HCT116 (cell line): ENCODE results near the gene CCBE1. TPM values are rescaled to one million over a fixed set of nuclear protein-coding genes. Genes with fewer than 3 reads are reported as not detected.

Experiments used
- ATAC-seq: fragments of 200-7000 bp; cut with Tn5 transposase; 2 replicates; pipeline ENCODE4 v1.9.1; 2020; ENCODE audit warnings: mild to moderate bottlenecking, moderate library complexity
- BruUV-seq: library from RNA; stranded (reverse); fragments of 400-500 nt; replicated peaks from 2 replicates; lab custom pipeline; 2021; lab: Mats Ljungman, UMichigan
- CTCF ChIA-PET: fragments of 300-600 bp; sonication (Branson Sonifier 250); formaldehyde crosslinking; loops from one replicate; lab custom pipeline; 2021; ENCODE audit warnings: antibody characterized with exemption; lab: Charles Lee
- POLR2A ChIA-PET: fragments of 300-600, 350-600 bp; sonication (Branson Sonifier 250); formaldehyde crosslinking; loops from one replicate; lab custom pipeline; 2021; ENCODE audit warnings: antibody characterized with exemption; lab: Charles Lee
- RAD21 ChIA-PET, 2 experiments: fragments of 300-600 bp; sonication (Branson Sonifier 250); formaldehyde crosslinking; loops; one replicate each; lab custom pipeline; 2023; ENCODE audit warnings: low total read pairs in 2 of 2; ENCODE audit not compliant: uncharacterized antibody in 2 of 2, unreplicated experiment in 2 of 2, low non-redundant PET in 1 of 2; lab: Charles Lee
- DNase-seq: peaks from one replicate; pipeline ENCODE4 v3.0.0-alpha.2; 2010; ENCODE audit warnings: low read depth, low spot score
- H2AFZ ChIP-seq: fragments of 200-600 bp; shearing (Covaris generic), sonication (generic); 2 replicates; pipeline ENCODE4 v1.6.1; 2017; ENCODE audit warnings: low read depth, mixed run types, mixed read lengths, antibody characterized with exemption, low read length; ENCODE audit not compliant: poor library complexity, severe bottlenecking
- H3K27ac ChIP-seq: 2 replicates; pipeline ENCODE4 v1.5.1; 2012; ENCODE audit warnings: low read depth, low read length
- H3K27me3 ChIP-seq: fragments of 200-600 bp; sonication (generic); 2 replicates; pipeline ENCODE4 v1.6.1; 2016; ENCODE audit warnings: mixed run types, low read length, mixed read lengths; ENCODE audit not compliant: insufficient read depth
- H3K36me3 ChIP-seq, 2 experiments: fragments of 200-500 bp in 1 of 2; fragments of 200-600 bp in 1 of 2; sonication (Bioruptor generic) in 1 of 2; sonication (generic) in 1 of 2; 2 replicates each; pipeline versions ENCODE4 v1.5.1 to v1.6.1; 2014 to 2016; ENCODE audit warnings: low read length in 2 of 2, inconsistent platforms in 1 of 2, mixed read lengths in 1 of 2, mixed run types in 1 of 2; ENCODE audit not compliant: insufficient read depth in 2 of 2, control insufficient read depth in 1 of 2
- H3K4me1 ChIP-seq, 2 experiments: fragments of 200-600 bp in 1 of 2; sonication (generic) in 1 of 2; 2 replicates each; pipeline versions ENCODE4 v1.5.1 to v1.6.1; 2012 to 2017; ENCODE audit warnings: low read length in 2 of 2, inconsistent platforms in 1 of 2, mild to moderate bottlenecking in 1 of 2, mixed read lengths in 1 of 2, mixed run types in 1 of 2, moderate library complexity in 1 of 2; ENCODE audit not compliant: insufficient read depth in 2 of 2, control insufficient read depth in 1 of 2
- H3K4me2 ChIP-seq: fragments of 200-600 bp; sonication (generic); 2 replicates; pipeline ENCODE4 v1.6.1; 2017; ENCODE audit warnings: mixed run types, low read length, mixed read lengths
- H3K4me3 ChIP-seq, 2 experiments: fragments of 200-600 bp in 1 of 2; sonication (generic) in 1 of 2; replicated peaks in 1 of 2; 2 replicates each; pipeline ENCODE4 v1.5.1; 2011 to 2016; ENCODE audit warnings: low read length in 2 of 2, control low read depth in 1 of 2, low read depth in 1 of 2, mild to moderate bottlenecking in 1 of 2, mixed read lengths in 1 of 2, mixed run types in 1 of 2
- H3K79me2 ChIP-seq: fragments of 200-600 bp; sonication (generic); 2 replicates; pipeline ENCODE4 v1.6.1; 2017; ENCODE audit warnings: mild to moderate bottlenecking, mixed run types, low read length, moderate library complexity, mixed read lengths; ENCODE audit not compliant: insufficient read depth
- H3K9ac ChIP-seq: fragments of 200-600 bp; sonication (generic); 2 replicates; pipeline ENCODE4 v1.6.1; 2016; ENCODE audit warnings: low read length, mixed read lengths
- H3K9me2 ChIP-seq: fragments of 200-600 bp; sonication (generic), shearing (Covaris generic); 2 replicates; pipeline ENCODE4 v1.6.1; 2017; ENCODE audit warnings: mixed run types, mild to moderate bottlenecking, moderate library complexity; ENCODE audit not compliant: insufficient read depth
- H3K9me3 ChIP-seq, 2 experiments: fragments of 200-500 bp in 1 of 2; fragments of 200-600 bp in 1 of 2; sonication (Bioruptor generic) in 1 of 2; sonication (generic) in 1 of 2; 2 replicates each; pipeline ENCODE4 v1.6.1; 2014 to 2017; ENCODE audit warnings: low read length in 2 of 2, mixed read lengths in 2 of 2, inconsistent platforms in 1 of 2, low read depth in 1 of 2, mild to moderate bottlenecking in 1 of 2, mixed run types in 1 of 2, moderate library complexity in 1 of 2; ENCODE audit not compliant: control insufficient read depth in 1 of 2, insufficient read depth in 1 of 2
- H4K20me1 ChIP-seq: fragments of 200-600 bp; sonication (generic), shearing (Covaris generic); 2 replicates; pipeline ENCODE4 v1.6.1; 2017; ENCODE audit warnings: mixed run types, mild to moderate bottlenecking, moderate library complexity; ENCODE audit not compliant: insufficient read depth
- CBX3 ChIP-seq: IDR thresholded peaks from 2 replicates; pipeline ENCODE4 v1.6.1; 2012; ENCODE audit warnings: low read depth
- CEBPB ChIP-seq: IDR thresholded peaks from 2 replicates; pipeline ENCODE4 v1.6.1; 2012; ENCODE audit warnings: low read depth
- CTCF ChIP-seq, 3 experiments: fragments of 200-600 bp in 1 of 3; sonication (generic) in 1 of 3; IDR thresholded peaks in 2 of 3; conservative IDR thresholded peaks in 1 of 3; 2 replicates each; pipeline ENCODE4 v1.5.1; 2012 to 2017; ENCODE audit warnings: low read depth in 2 of 3, low read length in 2 of 3, antibody characterized with exemption in 1 of 3, borderline replicate concordance in 1 of 3, control low read depth in 1 of 3, mild to moderate bottlenecking in 1 of 3, mixed read lengths in 1 of 3, mixed run types in 1 of 3, moderate library complexity in 1 of 3; ENCODE audit not compliant: insufficient read depth in 1 of 3
- ELF1 ChIP-seq: IDR thresholded peaks from 2 replicates; pipeline ENCODE4 v1.6.1; 2012; ENCODE audit warnings: low read depth, borderline replicate concordance
- EZH2 ChIP-seq: fragments of 200-600 bp; sonication (generic); IDR thresholded peaks from 2 replicates; pipeline ENCODE4 v1.6.1; 2017; ENCODE audit warnings: antibody characterized with exemption, mixed run types
- EZH2phosphoT487 ChIP-seq: fragments of 200-600 bp; IDR thresholded peaks from 2 replicates; pipeline ENCODE4 v1.6.1; 2018; ENCODE audit warnings: antibody characterized with exemption, borderline replicate concordance
- FOSL1 ChIP-seq: IDR thresholded peaks from 2 replicates; pipeline ENCODE4 v1.6.1; 2012; ENCODE audit warnings: low read depth
- JUND ChIP-seq: IDR thresholded peaks from 2 replicates; pipeline ENCODE4 v1.6.1; 2012
- RAD21 ChIP-seq: IDR thresholded peaks from 2 replicates; pipeline ENCODE4 v1.6.1; 2012; ENCODE audit warnings: low read depth, mild to moderate bottlenecking
- SP1 ChIP-seq: IDR thresholded peaks from 2 replicates; pipeline ENCODE4 v1.6.1; 2012; ENCODE audit warnings: low read depth
- SRF ChIP-seq: IDR thresholded peaks from 2 replicates; pipeline ENCODE4 v1.6.1; 2012; ENCODE audit warnings: low read depth
- TCF7L2 ChIP-seq: IDR thresholded peaks from 2 replicates; pipeline ENCODE4 v1.7.0; 2011; ENCODE audit warnings: borderline replicate concordance, inconsistent platforms; ENCODE audit not compliant: insufficient read depth, insufficient read length; ENCODE audit errors: extremely low read depth
- YY1 ChIP-seq: IDR thresholded peaks from 2 replicates; pipeline ENCODE4 v1.6.1; 2011; ENCODE audit warnings: low read length, low read depth, moderate library complexity, mild to moderate bottlenecking; ENCODE audit not compliant: insufficient replicate concordance; ENCODE audit errors: extremely low read depth
- ZFX ChIP-seq: fragments of 450-650 bp; IDR thresholded peaks from 2 replicates; pipeline ENCODE4 v1.6.1; 2017
- ZNF274 ChIP-seq: fragments of 200-500 bp; sonication (Bioruptor generic); IDR thresholded peaks from 2 replicates; pipeline ENCODE4 v1.6.1; 2014; ENCODE audit warnings: mild to moderate bottlenecking, low read depth, low read length, inconsistent platforms
- intact Hi-C: fragments of 100-400 bp; cut with micrococcal nuclease; formaldehyde crosslinking; loops from 2 replicates; pipeline ENCODE4 v1.10.0; 2022
- total RNA-seq: library from RNA; stranded (reverse); gene quantifications from one replicate; pipeline ENCODE4 v1.2.1, GENCODE V29; 2021; ENCODE audit not compliant: unreplicated experiment
- TF ChIP-seq, protein P1 (sequence below): IDR thresholded peaks from 2 replicates; pipeline ENCODE4 v1.6.1; 2011; ENCODE audit warnings: mild to moderate bottlenecking, low read length, moderate library complexity; ENCODE audit not compliant: insufficient replicate concordance; ENCODE audit errors: extremely low read depth
- TF ChIP-seq, protein P2 (sequence below): IDR thresholded peaks from 2 replicates; pipeline ENCODE4 v1.6.1; 2012
- TF ChIP-seq, protein P3 (sequence below): IDR thresholded peaks from 2 replicates; pipeline ENCODE4 v1.6.1; 2012; ENCODE audit warnings: low read depth

The CCBE1 gene
- total RNA-seq, 1 experiment from 2014 or later: 0.84 TPM

DNA sequence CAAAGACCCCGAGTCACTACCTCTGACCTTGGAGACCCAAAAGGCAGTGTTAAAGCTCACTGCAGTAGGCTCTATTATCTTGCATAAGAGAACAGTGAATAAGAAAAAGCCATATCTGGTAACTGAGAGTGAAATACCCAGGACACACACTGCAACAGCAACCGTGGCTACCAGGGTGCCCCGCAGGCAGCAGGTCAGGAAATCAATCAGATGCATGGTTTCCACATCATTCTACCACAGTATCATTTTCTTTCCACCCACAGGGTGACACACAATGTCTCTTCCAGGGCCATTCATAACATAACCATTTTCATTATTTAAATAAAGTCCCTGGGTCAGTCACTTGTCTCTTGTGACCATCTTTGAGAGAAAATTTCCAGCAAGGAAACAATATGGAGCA is 131.3 kb downstream of the CCBE1 start:
- H2AFZ ChIP-seq: no peak overlapping the region
- intact Hi-C loops: no loop called here
- DNase-seq: no peak
- CTCF ChIA-PET: no interaction called here
- peaks cover 16% of the 10 kb centered on the region for H3K27me3 ChIP-seq
- TF ChIP-seq CTCF (IDR thresholded peaks at IDR 0.05 in 2 of 3, conservative IDR thresholded peaks at IDR 0.05 in 1 of 3; ENCODE audit: borderline replicate concordance in 1 of 3, insufficient read depth in 1 of 3, low read depth in 2 of 3, low read length in 2 of 3) (no peak), CEBPB (no peak), EZH2 (no peak), ZFX (no peak), RAD21 (no peak), TCF7L2 (no peak), YY1 (no peak), SP1 (no peak), ZNF274 (no peak), FOSL1 (no peak), SRF (no peak), JUND (no peak), CBX3 (no peak), EZH2phosphoT487 (no peak), ELF1 (no peak)
- TF ChIP-seq, protein P1, sequence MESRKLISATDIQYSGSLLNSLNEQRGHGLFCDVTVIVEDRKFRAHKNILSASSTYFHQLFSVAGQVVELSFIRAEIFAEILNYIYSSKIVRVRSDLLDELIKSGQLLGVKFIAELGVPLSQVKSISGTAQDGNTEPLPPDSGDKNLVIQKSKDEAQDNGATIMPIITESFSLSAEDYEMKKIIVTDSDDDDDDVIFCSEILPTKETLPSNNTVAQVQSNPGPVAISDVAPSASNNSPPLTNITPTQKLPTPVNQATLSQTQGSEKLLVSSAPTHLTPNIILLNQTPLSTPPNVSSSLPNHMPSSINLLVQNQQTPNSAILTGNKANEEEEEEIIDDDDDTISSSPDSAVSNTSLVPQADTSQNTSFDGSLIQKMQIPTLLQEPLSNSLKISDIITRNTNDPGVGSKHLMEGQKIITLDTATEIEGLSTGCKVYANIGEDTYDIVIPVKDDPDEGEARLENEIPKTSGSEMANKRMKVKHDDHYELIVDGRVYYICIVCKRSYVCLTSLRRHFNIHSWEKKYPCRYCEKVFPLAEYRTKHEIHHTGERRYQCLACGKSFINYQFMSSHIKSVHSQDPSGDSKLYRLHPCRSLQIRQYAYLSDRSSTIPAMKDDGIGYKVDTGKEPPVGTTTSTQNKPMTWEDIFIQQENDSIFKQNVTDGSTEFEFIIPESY: no peak
- TF ChIP-seq, protein P2, sequence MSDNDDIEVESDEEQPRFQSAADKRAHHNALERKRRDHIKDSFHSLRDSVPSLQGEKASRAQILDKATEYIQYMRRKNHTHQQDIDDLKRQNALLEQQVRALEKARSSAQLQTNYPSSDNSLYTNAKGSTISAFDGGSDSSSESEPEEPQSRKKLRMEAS: no peak
- TF ChIP-seq, protein P3, sequence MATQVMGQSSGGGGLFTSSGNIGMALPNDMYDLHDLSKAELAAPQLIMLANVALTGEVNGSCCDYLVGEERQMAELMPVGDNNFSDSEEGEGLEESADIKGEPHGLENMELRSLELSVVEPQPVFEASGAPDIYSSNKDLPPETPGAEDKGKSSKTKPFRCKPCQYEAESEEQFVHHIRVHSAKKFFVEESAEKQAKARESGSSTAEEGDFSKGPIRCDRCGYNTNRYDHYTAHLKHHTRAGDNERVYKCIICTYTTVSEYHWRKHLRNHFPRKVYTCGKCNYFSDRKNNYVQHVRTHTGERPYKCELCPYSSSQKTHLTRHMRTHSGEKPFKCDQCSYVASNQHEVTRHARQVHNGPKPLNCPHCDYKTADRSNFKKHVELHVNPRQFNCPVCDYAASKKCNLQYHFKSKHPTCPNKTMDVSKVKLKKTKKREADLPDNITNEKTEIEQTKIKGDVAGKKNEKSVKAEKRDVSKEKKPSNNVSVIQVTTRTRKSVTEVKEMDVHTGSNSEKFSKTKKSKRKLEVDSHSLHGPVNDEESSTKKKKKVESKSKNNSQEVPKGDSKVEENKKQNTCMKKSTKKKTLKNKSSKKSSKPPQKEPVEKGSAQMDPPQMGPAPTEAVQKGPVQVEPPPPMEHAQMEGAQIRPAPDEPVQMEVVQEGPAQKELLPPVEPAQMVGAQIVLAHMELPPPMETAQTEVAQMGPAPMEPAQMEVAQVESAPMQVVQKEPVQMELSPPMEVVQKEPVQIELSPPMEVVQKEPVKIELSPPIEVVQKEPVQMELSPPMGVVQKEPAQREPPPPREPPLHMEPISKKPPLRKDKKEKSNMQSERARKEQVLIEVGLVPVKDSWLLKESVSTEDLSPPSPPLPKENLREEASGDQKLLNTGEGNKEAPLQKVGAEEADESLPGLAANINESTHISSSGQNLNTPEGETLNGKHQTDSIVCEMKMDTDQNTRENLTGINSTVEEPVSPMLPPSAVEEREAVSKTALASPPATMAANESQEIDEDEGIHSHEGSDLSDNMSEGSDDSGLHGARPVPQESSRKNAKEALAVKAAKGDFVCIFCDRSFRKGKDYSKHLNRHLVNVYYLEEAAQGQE: no peak
- TF ChIP-seq, all 23 proteins: peak for 0
- H3K9me2 ChIP-seq: no peaks in the 10 kb centered on the region
- no peak overlapping the region for H3K4me3 ChIP-seq
- no peak overlapping the region for H3K4me2 ChIP-seq
- H3K9me3 ChIP-seq: no peaks in the 10 kb centered on the region
- no TSS peak for BruUV-seq
- ChIA-PET POLR2A (no interaction called here), RAD21 (no interaction called here)
- no peaks in the 10 kb centered on the region for H3K79me2 ChIP-seq
- no peak overlapping the region for H3K9ac ChIP-seq
- no peaks in the 10 kb centered on the region for H3K4me1 ChIP-seq
- H3K36me3 ChIP-seq: no peaks in the 10 kb centered on the region
- no peaks in the 10 kb centered on the region for H4K20me1 ChIP-seq
- no peak for ATAC-seq
- H3K27ac ChIP-seq: no peak overlapping the region
